ENCODE results near the gene DNER.

DNA sequence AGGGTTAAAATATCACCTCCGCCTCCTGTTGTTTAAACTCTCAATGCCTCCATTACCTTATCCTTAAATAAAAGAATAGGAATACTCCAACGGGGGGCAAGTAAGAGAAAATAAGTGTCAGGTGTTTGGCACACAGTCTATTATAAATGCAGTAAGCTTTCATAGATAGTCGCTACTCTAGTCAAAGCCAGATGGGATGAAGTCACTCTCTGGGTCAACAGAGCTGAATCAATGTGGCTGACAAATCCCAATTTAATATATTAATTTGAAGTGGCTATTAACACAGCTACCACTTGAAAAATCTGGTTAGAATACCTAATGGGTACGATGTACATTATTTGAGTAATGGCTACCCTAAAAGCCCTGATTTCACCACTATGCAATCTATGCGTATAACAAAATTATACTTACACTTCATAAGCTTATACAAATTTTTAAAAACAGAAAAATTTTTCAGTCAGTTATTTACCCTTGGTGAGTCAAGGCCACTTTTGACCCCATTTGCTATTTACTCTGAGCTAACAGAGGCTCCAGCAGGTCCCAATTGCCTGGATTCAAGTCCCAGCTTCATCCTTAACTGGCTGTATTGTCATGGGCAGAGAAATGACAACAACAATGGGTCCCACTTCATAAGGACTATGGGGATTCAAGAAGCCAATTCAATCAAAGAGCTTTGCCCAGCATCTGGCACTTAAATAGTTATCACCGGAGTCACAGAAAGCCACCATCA is 275.8 kb downstream of the DNER start:
- TF ChIP-seq, protein P1, sequence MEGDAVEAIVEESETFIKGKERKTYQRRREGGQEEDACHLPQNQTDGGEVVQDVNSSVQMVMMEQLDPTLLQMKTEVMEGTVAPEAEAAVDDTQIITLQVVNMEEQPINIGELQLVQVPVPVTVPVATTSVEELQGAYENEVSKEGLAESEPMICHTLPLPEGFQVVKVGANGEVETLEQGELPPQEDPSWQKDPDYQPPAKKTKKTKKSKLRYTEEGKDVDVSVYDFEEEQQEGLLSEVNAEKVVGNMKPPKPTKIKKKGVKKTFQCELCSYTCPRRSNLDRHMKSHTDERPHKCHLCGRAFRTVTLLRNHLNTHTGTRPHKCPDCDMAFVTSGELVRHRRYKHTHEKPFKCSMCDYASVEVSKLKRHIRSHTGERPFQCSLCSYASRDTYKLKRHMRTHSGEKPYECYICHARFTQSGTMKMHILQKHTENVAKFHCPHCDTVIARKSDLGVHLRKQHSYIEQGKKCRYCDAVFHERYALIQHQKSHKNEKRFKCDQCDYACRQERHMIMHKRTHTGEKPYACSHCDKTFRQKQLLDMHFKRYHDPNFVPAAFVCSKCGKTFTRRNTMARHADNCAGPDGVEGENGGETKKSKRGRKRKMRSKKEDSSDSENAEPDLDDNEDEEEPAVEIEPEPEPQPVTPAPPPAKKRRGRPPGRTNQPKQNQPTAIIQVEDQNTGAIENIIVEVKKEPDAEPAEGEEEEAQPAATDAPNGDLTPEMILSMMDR (conservative IDR thresholded peaks at IDR 0.05; ENCODE audit: low read depth in 2 of 2) = no peak
- TF ChIP-seq, protein P2, sequence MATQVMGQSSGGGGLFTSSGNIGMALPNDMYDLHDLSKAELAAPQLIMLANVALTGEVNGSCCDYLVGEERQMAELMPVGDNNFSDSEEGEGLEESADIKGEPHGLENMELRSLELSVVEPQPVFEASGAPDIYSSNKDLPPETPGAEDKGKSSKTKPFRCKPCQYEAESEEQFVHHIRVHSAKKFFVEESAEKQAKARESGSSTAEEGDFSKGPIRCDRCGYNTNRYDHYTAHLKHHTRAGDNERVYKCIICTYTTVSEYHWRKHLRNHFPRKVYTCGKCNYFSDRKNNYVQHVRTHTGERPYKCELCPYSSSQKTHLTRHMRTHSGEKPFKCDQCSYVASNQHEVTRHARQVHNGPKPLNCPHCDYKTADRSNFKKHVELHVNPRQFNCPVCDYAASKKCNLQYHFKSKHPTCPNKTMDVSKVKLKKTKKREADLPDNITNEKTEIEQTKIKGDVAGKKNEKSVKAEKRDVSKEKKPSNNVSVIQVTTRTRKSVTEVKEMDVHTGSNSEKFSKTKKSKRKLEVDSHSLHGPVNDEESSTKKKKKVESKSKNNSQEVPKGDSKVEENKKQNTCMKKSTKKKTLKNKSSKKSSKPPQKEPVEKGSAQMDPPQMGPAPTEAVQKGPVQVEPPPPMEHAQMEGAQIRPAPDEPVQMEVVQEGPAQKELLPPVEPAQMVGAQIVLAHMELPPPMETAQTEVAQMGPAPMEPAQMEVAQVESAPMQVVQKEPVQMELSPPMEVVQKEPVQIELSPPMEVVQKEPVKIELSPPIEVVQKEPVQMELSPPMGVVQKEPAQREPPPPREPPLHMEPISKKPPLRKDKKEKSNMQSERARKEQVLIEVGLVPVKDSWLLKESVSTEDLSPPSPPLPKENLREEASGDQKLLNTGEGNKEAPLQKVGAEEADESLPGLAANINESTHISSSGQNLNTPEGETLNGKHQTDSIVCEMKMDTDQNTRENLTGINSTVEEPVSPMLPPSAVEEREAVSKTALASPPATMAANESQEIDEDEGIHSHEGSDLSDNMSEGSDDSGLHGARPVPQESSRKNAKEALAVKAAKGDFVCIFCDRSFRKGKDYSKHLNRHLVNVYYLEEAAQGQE (IDR thresholded peaks at IDR 0.05; ENCODE audit: unreplicated experiment) = no peak
- TF ChIP-seq EZH2 (IDR thresholded peaks at IDR 0.05; ENCODE audit: low read depth, unreplicated experiment) = no peak
- no peak for TF ChIP-seq POLR2AphosphoS5 (IDR thresholded peaks at IDR 0.05; ENCODE audit: low read depth)
- no peak for TF ChIP-seq EZH2phosphoT487 (IDR thresholded peaks at IDR 0.05; ENCODE audit: unreplicated experiment)
- TF ChIP-seq, protein P3, sequence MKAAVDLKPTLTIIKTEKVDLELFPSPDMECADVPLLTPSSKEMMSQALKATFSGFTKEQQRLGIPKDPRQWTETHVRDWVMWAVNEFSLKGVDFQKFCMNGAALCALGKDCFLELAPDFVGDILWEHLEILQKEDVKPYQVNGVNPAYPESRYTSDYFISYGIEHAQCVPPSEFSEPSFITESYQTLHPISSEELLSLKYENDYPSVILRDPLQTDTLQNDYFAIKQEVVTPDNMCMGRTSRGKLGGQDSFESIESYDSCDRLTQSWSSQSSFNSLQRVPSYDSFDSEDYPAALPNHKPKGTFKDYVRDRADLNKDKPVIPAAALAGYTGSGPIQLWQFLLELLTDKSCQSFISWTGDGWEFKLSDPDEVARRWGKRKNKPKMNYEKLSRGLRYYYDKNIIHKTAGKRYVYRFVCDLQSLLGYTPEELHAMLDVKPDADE (IDR thresholded peaks at IDR 0.05) = no peak
- TF ChIP-seq ZNF114 (CRISPR knock-in tag; IDR thresholded peaks at IDR 0.05) = no peak

All from GM23338 (cell line).